ENCODE data around the gene ISG20L2.

DNA sequence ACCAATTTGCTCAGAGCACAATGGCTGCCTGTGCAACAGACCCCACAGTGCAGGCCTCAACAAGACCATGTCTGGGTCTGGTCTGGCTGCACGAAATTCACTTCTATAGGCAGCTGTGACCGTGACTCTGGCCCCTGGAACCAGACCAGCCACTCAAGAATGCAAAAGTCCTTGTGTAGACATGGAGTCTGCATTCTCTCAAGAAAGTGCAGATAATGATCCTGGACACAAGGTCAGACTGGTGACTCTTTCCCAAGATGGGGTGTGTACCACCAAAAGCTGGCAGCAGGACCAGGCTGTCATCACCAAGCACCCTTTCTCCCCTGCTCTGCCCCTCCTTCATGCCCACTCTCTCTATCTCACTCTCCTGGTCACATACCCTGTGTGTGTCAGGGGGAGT is 7.4 kb downstream of the ISG20L2 start:
- TF ChIP-seq, protein P1, sequence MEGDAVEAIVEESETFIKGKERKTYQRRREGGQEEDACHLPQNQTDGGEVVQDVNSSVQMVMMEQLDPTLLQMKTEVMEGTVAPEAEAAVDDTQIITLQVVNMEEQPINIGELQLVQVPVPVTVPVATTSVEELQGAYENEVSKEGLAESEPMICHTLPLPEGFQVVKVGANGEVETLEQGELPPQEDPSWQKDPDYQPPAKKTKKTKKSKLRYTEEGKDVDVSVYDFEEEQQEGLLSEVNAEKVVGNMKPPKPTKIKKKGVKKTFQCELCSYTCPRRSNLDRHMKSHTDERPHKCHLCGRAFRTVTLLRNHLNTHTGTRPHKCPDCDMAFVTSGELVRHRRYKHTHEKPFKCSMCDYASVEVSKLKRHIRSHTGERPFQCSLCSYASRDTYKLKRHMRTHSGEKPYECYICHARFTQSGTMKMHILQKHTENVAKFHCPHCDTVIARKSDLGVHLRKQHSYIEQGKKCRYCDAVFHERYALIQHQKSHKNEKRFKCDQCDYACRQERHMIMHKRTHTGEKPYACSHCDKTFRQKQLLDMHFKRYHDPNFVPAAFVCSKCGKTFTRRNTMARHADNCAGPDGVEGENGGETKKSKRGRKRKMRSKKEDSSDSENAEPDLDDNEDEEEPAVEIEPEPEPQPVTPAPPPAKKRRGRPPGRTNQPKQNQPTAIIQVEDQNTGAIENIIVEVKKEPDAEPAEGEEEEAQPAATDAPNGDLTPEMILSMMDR (IDR thresholded peaks at IDR 0.05; ENCODE audit: low read depth, low read length, poor library complexity, severe bottlenecking), result no peak
- no peak for TF ChIP-seq EZH2phosphoT487 (IDR thresholded peaks at IDR 0.05; ENCODE audit: borderline replicate concordance, low read length)
